Fibroblast of lung (primary cell): ENCODE measurements around the gene BCL7C. TPM values are rescaled to one million over a fixed set of nuclear protein-coding genes. Genes with fewer than 3 reads are reported as not detected.

Source experiments
- DNase-seq, 2 donors: peaks; one replicate each; pipeline versions ENCODE4 v3.0.0 to v3.0.0-alpha.2; 2010; ENCODE audit warnings: low read depth in 2 of 2
- H2AFZ ChIP-seq: 2 replicates; pipeline ENCODE4 v1.5.1; 2012; ENCODE audit warnings: low read length, control low read depth, inconsistent platforms
- H3K27ac ChIP-seq: 2 replicates; pipeline ENCODE4 v1.5.1; 2011; ENCODE audit warnings: low read length, control low read depth; ENCODE audit not compliant: insufficient read depth
- H3K27me3 ChIP-seq: 2 replicates; pipeline ENCODE4 v1.5.1; 2011; ENCODE audit warnings: mild to moderate bottlenecking, low read length; ENCODE audit not compliant: control insufficient read depth, insufficient read depth
- H3K36me3 ChIP-seq: 2 replicates; pipeline ENCODE4 v1.5.1; 2011; ENCODE audit warnings: low read length; ENCODE audit not compliant: control insufficient read depth, insufficient read depth
- H3K4me1 ChIP-seq: 2 replicates; pipeline ENCODE4 v1.5.1; 2011; ENCODE audit warnings: low read length; ENCODE audit not compliant: control insufficient read depth, insufficient read depth; ENCODE audit errors: extremely low read depth
- H3K4me2 ChIP-seq: 2 replicates; pipeline ENCODE4 v1.5.1; 2011; ENCODE audit warnings: low read length, control low read depth; ENCODE audit not compliant: insufficient read depth; ENCODE audit errors: extremely low read depth
- H3K4me3 ChIP-seq, 4 experiments: fragments of 200-600 bp in 1 of 4; sonication (generic) in 1 of 4; replicated peaks in 1 of 4; 2 replicates each; pipeline ENCODE4 v1.5.1; 2011 to 2016; ENCODE audit warnings: low read length in 4 of 4, low read depth in 3 of 4, mild to moderate bottlenecking in 3 of 4, control low read depth in 2 of 4, inconsistent platforms in 1 of 4, mixed read lengths in 1 of 4; ENCODE audit not compliant: insufficient read depth in 1 of 4; ENCODE audit errors: control extremely low read depth in 1 of 4
- H3K79me2 ChIP-seq: 2 replicates; pipeline ENCODE4 v1.5.1; 2012; ENCODE audit warnings: mild to moderate bottlenecking, low read length, inconsistent platforms; ENCODE audit not compliant: control insufficient read depth, insufficient read depth
- H3K9ac ChIP-seq: 2 replicates; pipeline ENCODE4 v1.5.1; 2011; ENCODE audit warnings: mild to moderate bottlenecking, low read length, control low read depth; ENCODE audit not compliant: insufficient read depth
- H3K9me3 ChIP-seq: 2 replicates; pipeline ENCODE4 v1.5.1; 2012; ENCODE audit warnings: low read depth, low read length; ENCODE audit not compliant: control insufficient read depth, insufficient read depth
- H4K20me1 ChIP-seq: 2 replicates; pipeline ENCODE4 v1.5.1; 2011; ENCODE audit warnings: low read length; ENCODE audit not compliant: control insufficient read depth, insufficient read depth; ENCODE audit errors: extremely low read depth
- EZH2 ChIP-seq: IDR thresholded peaks from 2 replicates; pipeline ENCODE4 v1.5.1; 2012; ENCODE audit warnings: low read length, control low read depth, mild to moderate bottlenecking; ENCODE audit errors: missing control alignments
- polyA plus RNA-seq, 2 donors: library from polyadenylated mRNA; depleted of rRNA in 1 of 2; stranded (reverse) in 1 of 2; unstranded in 1 of 2; fragments of >200 nt; gene quantifications; 2 replicates each; pipeline ENCODE4 v1.2.1, GENCODE V29; 2011 to 2012; ENCODE audit warnings: missing spikeins in 1 of 2
- total RNA-seq: library from RNA; depleted of rRNA; stranded (reverse); fragments of >200 nt; gene quantifications from 2 replicates; pipeline ENCODE4 v1.2.1, GENCODE V29; 2014
- TF ChIP-seq, protein P1 (sequence below), 2 donors: IDR thresholded peaks in 1 of 2; conservative IDR thresholded peaks in 1 of 2; 1 replicate in 1 of 2; 2 replicates in 1 of 2; pipeline ENCODE4 v1.5.1; 2011 to 2012; ENCODE audit warnings: low read length in 2 of 2, control low read depth in 1 of 2, inconsistent platforms in 1 of 2, low read depth in 1 of 2, mild to moderate bottlenecking in 1 of 2

Gene BCL7C
- total and polyA plus RNA-seq, 2 donors (not counting 1 experiment from before 2014, with no cell fraction given) = 25.6 to 28.2 TPM

DNA sequence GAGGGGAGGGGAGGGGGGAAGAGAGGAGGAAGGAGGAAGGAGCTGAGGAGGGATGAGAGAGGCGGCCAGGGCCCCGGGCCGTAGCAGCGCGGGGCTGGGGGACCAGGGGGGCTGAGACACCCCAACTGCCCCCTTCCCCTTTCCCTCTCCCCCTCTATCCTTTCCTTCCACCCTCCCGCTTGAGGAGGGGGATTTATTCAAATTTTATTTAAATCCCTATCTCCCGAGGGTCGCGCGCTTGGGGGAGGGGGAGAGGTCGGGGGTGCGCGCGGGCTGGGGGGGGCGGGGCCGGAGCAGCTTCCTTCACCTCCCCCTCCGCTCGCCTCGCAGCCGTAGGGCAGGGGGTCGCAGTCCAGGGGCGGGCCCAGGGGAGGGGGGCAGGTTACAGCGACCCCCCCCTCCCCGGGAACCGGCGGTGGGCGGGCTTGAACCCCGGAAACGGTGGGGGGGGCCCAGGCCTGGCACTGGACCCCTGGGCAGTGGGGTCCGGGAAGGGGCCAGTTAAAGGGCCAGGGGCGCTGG, 29.7 kb upstream of the BCL7C start, which contains the start of gene FBXL19:
Gene FBXL19, plus strand, starts transcription at position 19 of the 522 bp plus-strand sequence. CDS start 2,183 bp downstream, outside the sequence.
- H3K27ac ChIP-seq = peak within 1 kb of the TSS; percentile 98
- TF ChIP-seq, protein P1, sequence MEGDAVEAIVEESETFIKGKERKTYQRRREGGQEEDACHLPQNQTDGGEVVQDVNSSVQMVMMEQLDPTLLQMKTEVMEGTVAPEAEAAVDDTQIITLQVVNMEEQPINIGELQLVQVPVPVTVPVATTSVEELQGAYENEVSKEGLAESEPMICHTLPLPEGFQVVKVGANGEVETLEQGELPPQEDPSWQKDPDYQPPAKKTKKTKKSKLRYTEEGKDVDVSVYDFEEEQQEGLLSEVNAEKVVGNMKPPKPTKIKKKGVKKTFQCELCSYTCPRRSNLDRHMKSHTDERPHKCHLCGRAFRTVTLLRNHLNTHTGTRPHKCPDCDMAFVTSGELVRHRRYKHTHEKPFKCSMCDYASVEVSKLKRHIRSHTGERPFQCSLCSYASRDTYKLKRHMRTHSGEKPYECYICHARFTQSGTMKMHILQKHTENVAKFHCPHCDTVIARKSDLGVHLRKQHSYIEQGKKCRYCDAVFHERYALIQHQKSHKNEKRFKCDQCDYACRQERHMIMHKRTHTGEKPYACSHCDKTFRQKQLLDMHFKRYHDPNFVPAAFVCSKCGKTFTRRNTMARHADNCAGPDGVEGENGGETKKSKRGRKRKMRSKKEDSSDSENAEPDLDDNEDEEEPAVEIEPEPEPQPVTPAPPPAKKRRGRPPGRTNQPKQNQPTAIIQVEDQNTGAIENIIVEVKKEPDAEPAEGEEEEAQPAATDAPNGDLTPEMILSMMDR (conservative IDR thresholded peaks at IDR 0.05 in 1 of 2, IDR thresholded peaks at IDR 0.05 in 1 of 2; ENCODE audit: low read depth in 1 of 2, low read length in 2 of 2) = no peak
- no peak for TF ChIP-seq EZH2
- no peaks in the 10 kb centered on the region for H3K9me3 ChIP-seq

GRCh38 chr16:30922960-30923535, 29.2 kb upstream of the BCL7C start:
- Histone ChIP-seq H3K9me3 (no peaks in the 10 kb centered on the region), H4K20me1 (no peaks in the 10 kb centered on the region), H3K4me1 (no peaks in the 10 kb centered on the region), H3K79me2 (no peaks in the 10 kb centered on the region), H3K4me2 (peak overlapping the region; percentile 91), H3K36me3 (peaks cover 2% of the 10 kb centered on the region), H3K27me3 (no peaks in the 10 kb centered on the region), H3K4me3 (peak overlapping the region; percentile 79 to 100 (median 94)), H3K27ac (peak overlapping the region; percentile 98), H2AFZ (peak overlapping the region; percentile 100), H3K9ac (peak overlapping the region; percentile 83)
- TF ChIP-seq EZH2 = no peak
- TF ChIP-seq, protein P1 (conservative IDR thresholded peaks at IDR 0.05 in 1 of 2, IDR thresholded peaks at IDR 0.05 in 1 of 2; ENCODE audit: low read depth in 1 of 2, low read length in 2 of 2) = no peak
- DNase-seq = peak; percentile 99 to 100

More for the DNA sequence above, 29.7 kb upstream of the BCL7C start, which contains the start of gene FBXL19:
- H3K4me1 ChIP-seq = no peaks in the 10 kb centered on the region
- peak within 1 kb of the TSS; percentile 79 to 100 (median 94) for H3K4me3 ChIP-seq
- peaks cover 2% of the 10 kb centered on the region for H3K36me3 ChIP-seq
- peak within 1 kb of the TSS; percentile 100 for H2AFZ ChIP-seq
- DNase-seq = no peak
- peak within 1 kb of the TSS; percentile 83 for H3K9ac ChIP-seq
- no peaks in the 10 kb centered on the region for H3K27me3 ChIP-seq
- H3K4me2 ChIP-seq = peak within 1 kb of the TSS; percentile 96
- no peaks in the 10 kb centered on the region for H3K79me2 ChIP-seq
- H4K20me1 ChIP-seq = no peaks in the 10 kb centered on the region

DNA sequence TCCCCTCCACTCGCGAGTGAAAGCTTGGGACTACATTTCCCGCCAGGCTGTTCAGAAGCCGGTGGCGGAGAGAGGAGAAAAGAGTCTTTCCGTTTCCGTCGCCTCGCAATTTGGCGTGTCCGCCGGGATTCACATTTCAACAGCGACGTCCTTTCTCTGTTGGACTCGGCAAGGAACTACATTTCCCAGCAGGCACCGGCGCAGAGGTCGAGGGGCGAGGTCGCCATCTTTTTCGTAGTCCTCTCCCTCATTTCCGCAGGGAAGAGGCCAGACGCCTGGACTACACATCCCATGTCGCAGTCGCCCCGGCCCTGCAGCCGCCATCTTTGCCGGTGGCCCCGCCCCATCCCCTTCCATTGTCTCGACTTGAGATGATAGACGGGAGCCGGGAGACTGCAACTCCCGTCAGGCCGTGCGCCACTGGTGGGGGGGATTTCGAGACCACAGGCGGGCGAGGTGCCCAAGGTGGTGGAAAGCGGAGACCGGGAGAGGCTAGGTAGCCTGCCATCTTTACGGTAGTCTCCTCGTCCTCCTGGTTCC, 28.6 kb upstream of the BCL7C start:
- Histone ChIP-seq H3K79me2 (no peaks in the 10 kb centered on the region), H4K20me1 (no peaks in the 10 kb centered on the region), H3K36me3 (peaks cover 2% of the 10 kb centered on the region), H3K4me3 (peak overlapping the region; percentile 79 to 100 (median 94)), H3K27ac (peak overlapping the region; percentile 98), H3K4me2 (peak overlapping the region; percentile 91), H3K9me3 (no peaks in the 10 kb centered on the region), H2AFZ (peak overlapping the region; percentile 100), H3K27me3 (no peaks in the 10 kb centered on the region), H3K4me1 (no peaks in the 10 kb centered on the region), H3K9ac (peak overlapping the region; percentile 83)
- TF ChIP-seq EZH2 = no peak
- TF ChIP-seq, protein P1 (conservative IDR thresholded peaks at IDR 0.05 in 1 of 2, IDR thresholded peaks at IDR 0.05 in 1 of 2; ENCODE audit: low read depth in 1 of 2, low read length in 2 of 2) = no peak
- peak; percentile 99 to 100 for DNase-seq
